ENCODE measurements around the gene LINGO3.
A peak's percentile ranks its signal among the peaks of the same experiment; 100 is the strongest.

Gene LINGO3

DNA sequence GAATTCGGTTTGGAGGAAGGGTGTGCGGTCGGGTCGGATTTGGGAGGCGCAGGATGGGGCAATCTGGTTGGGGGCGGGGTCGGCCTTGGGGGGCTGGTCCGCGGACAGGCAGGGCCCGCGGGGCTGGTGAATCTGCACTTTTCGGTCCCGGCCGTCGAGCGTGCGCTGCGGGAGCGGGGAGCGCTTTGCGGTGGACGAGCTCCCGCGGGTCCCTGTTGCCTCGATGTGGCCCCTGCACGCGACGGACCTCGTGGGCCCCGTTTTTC, 37.9 kb downstream of the LINGO3 start:
- peak overlapping the region; percentile 84 for H3K4me3 ChIP-seq (ENCODE audit: low read depth, low read length)

DNA sequence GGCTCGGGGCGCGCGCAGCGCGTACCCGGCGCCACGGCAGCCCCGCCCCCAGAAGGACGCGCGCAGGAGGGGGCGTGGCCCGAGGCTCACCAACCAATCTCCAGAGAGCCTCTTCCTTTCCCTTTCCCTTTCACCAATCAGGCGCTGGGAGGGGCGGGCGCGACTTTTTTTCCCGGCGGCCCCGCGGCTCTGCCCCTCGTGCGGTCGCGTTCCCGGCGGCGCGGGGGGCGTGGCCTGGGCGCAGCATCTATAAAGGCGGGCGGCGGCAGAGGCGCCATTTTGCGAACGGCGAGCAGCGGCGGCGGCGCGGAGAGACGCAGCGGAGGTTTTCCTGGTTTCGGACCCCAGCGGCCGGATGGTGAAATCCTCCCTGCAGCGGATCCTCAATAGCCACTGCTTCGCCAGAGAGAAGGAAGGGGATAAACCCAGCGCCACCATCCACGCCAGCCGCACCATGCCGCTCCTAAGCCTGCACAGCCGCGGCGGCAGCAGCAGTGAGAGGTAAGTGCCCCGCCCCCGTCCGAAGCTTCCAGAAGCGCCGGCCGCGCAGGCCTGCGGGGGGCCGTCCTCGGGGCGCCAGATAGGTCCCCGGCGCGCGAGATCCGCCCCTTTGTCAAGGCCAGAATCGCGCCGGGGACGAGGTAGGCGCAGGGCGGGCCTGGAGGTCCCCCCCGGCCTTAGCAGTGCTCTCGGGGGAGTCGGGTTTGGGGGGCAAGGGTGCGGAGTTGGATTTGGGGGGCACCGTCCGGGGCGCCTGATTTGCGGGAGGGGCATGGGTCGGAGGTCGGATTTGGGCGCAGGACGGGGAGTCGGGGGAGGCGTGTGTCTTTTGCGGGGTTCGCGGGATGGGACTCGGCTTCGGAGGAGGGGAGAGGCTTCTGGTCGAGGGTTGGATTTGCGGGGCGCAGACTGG, 38.5 kb downstream of the LINGO3 start:
- DNase-seq: peak; percentile 98
- Histone ChIP-seq H3K27me3 (ENCODE audit: insufficient read depth, low read depth, severe bottlenecking) (no peaks in the 10 kb centered on the region), H3K36me3 (peaks cover 37% of the 10 kb centered on the region), H3K4me3 (ENCODE audit: low read depth, low read length) (peak overlapping the region; percentile 84), H3K27ac (peak overlapping the region; percentile 88), H3K9me3 (ENCODE audit: severe bottlenecking) (no peaks in the 10 kb centered on the region)
- TF ChIP-seq, protein P1, sequence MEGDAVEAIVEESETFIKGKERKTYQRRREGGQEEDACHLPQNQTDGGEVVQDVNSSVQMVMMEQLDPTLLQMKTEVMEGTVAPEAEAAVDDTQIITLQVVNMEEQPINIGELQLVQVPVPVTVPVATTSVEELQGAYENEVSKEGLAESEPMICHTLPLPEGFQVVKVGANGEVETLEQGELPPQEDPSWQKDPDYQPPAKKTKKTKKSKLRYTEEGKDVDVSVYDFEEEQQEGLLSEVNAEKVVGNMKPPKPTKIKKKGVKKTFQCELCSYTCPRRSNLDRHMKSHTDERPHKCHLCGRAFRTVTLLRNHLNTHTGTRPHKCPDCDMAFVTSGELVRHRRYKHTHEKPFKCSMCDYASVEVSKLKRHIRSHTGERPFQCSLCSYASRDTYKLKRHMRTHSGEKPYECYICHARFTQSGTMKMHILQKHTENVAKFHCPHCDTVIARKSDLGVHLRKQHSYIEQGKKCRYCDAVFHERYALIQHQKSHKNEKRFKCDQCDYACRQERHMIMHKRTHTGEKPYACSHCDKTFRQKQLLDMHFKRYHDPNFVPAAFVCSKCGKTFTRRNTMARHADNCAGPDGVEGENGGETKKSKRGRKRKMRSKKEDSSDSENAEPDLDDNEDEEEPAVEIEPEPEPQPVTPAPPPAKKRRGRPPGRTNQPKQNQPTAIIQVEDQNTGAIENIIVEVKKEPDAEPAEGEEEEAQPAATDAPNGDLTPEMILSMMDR (IDR thresholded peaks at IDR 0.05; ENCODE audit: low read depth, low read length): 0 out of 2 replicates have a peak, but pooled peaks have one; percentile 12

More for the DNA sequence above, 37.9 kb downstream of the LINGO3 start:
- Histone ChIP-seq H3K27me3 (ENCODE audit: insufficient read depth, low read depth, severe bottlenecking) (no peaks in the 10 kb centered on the region), H3K9me3 (ENCODE audit: severe bottlenecking) (no peaks in the 10 kb centered on the region), H3K36me3 (peaks cover 37% of the 10 kb centered on the region), H3K27ac (peak overlapping the region; percentile 88)
- TF ChIP-seq, protein P1 (IDR thresholded peaks at IDR 0.05; ENCODE audit: low read depth, low read length): no peak
- DNase-seq: no peak

DNA sequence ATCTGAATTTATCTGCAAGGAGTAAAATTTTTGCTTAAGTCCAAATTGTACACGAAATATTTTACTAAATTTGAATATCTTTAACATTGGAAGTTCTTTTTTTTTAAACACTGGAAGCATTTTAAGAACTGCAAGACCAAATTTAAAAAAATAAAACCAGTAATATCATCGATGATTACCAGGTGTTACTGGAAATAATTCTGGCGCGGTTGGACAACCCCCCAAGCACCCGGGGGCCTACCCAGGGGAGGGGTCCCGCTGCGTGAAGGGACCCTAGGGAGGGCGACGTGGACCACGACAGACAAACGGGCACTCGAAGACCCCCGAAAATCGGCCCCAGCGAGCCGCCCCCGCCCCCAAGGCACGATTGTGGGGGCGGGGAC, 39.1 kb downstream of the LINGO3 start:
- Histone ChIP-seq H3K9me3 (ENCODE audit: severe bottlenecking) (no peaks in the 10 kb centered on the region), H3K27me3 (ENCODE audit: insufficient read depth, low read depth, severe bottlenecking) (no peaks in the 10 kb centered on the region), H3K4me3 (ENCODE audit: low read depth, low read length) (peak overlapping the region; percentile 73), H3K36me3 (peaks cover 37% of the 10 kb centered on the region), H3K27ac (peak overlapping the region; percentile 72)
- TF ChIP-seq, protein P1 (IDR thresholded peaks at IDR 0.05; ENCODE audit: low read depth, low read length): no peak
- DNase-seq: no peak

DNA sequence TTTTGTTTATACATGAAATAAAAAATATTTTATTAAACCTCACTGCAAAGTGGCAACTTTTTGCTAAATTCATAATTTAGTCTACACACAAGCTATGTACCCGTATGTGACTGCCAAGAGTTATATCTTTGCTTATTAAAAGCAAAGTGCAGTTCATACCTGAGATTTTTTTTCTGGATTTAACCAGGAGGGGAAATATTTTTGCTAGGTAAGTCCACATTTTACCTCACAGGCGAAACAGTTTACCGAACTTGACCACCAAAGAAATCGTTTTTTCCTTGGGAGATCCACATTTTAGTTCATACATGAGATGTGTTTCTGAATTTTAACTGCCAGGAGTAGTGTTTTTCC, 39.5 kb downstream of the LINGO3 start:
- Histone ChIP-seq H3K27me3 (ENCODE audit: insufficient read depth, low read depth, severe bottlenecking) (no peaks in the 10 kb centered on the region), H3K9me3 (ENCODE audit: severe bottlenecking) (no peaks in the 10 kb centered on the region), H3K27ac (peak overlapping the region; percentile 72; the same call in 1 of the 2 replicates), H3K4me3 (ENCODE audit: low read depth, low read length) (peak overlapping the region; percentile 73), H3K36me3 (peaks cover 37% of the 10 kb centered on the region)
- DNase-seq: no peak
- TF ChIP-seq, protein P1 (IDR thresholded peaks at IDR 0.05; ENCODE audit: low read depth, low read length): no peak

DNA sequence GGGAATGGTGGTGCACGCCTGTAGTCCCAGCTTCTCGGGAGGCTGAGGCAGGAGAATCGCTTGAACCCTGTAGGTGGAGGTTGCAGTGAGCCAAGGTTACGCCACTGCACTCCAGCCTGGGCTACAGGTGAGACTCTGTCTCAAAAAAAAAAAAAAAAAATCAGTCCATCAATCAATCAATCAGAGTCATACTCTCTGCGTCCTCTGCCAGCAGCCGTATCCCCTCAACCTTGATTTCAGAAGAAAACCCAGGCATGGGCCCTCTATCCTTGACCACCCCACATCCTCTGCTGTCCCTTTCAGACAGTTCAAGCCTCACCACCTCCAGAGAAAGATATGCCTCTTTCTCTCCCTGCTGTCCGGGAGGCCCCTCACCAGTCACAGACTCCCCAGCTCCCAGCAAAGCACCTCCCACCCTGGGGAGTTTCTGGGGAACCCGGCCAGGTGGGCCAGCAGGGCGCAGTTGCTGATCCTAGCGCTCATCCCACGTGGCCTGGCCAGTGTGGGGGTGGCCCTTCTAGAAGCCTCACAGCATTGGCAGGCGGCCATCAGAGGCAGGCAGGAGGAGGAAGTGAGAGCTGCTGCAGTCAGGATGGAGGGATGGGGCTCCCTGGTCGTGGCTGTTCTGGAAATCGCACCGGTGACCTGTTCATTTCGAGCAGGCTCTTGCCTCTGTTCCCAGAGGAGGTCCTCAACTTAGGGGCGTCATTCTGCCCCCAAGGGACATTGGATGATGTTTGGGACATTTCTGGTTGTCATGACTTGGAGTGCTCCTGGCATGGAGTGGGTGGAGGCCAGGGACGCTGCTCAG, 41.6 kb downstream of the LINGO3 start:
- TF ChIP-seq, protein P1 (IDR thresholded peaks at IDR 0.05; ENCODE audit: low read depth, low read length): no peak
- no peak overlapping the region for H3K27ac ChIP-seq
- no peak overlapping the region for H3K4me3 ChIP-seq (ENCODE audit: low read depth, low read length)
- DNase-seq: no peak
- no peaks in the 10 kb centered on the region for H3K9me3 ChIP-seq (ENCODE audit: severe bottlenecking)
- H3K27me3 ChIP-seq (ENCODE audit: insufficient read depth, low read depth, severe bottlenecking): no peaks in the 10 kb centered on the region
- peaks cover 16% of the 10 kb centered on the region for H3K36me3 ChIP-seq

Measured in WERI-Rb-1 (cell line).